ENCODE data around the gene TMEM185B. TPM values are rescaled to one million over a fixed set of nuclear protein-coding genes. Genes with fewer than 3 reads are reported as not detected.
"Not testable (repeated sequence)": the region's sequence is repeated elsewhere in the genome, so short reads cannot be mapped to it uniquely, and the experiment has no call there.

The TMEM185B gene
- total and polyA plus RNA-seq, 5 experiments from 2014 or later = 12.7 to 20.5 (median 16.7) TPM

GRCh38 chr2:120218181-120218580, 5.0 kb downstream of the TMEM185B start:
- Mint-ChIP-seq H3K4me3 (no peak overlapping the region), H3K36me3 (peaks cover 23 to 43% (median 27%) of the 10 kb centered on the region in 3 donors), H3K27me3 (no peaks in the 10 kb centered on the region), H3K9me3 (peaks cover 0 to 47% (median 29%) of the 10 kb centered on the region in 9 donors), H3K27ac (no peak overlapping the region), H3K4me1 (peaks cover 6 to 32% (median 27%) of the 10 kb centered on the region in 4 donors)
- ATAC-seq (no peak), DNase-seq (no peak)
- POLR2A ChIA-PET = no interaction called here

GRCh38 chr2:120210270-120210693, 12.9 kb downstream of the TMEM185B start:
- ATAC-seq (peak; percentile 39 to 77), DNase-seq (no peak)
- H3K36me3 Mint-ChIP-seq = peaks cover 0 to 3% (median 0%) of the 10 kb centered on the region in 3 donors
- no peaks in the 10 kb centered on the region for H3K9me3 Mint-ChIP-seq
- peak overlapping the region in 6 of 10 donors; percentile 4 to 70 (median 52) for H3K4me3 Mint-ChIP-seq
- H3K4me1 Mint-ChIP-seq = peaks cover 0 to 22% (median 6%) of the 10 kb centered on the region in 4 donors
- peak overlapping the region in 9 of 10 donors; percentile 25 to 89 (median 77) for H3K27ac Mint-ChIP-seq
- POLR2A ChIA-PET = interaction anchor here (0.7 to 1.2 kb wide), 6 partner anchors 9 to 34 kb away, joined by 3 to 4 read pairs (median 3); partner anchors contain the start of gene TMEM185B
- H3K27me3 Mint-ChIP-seq = no peaks in the 10 kb centered on the region

GRCh38 chr2:120209427-120210269, 13.6 kb downstream of the TMEM185B start:
- Mint-ChIP-seq H3K9me3 (no peaks in the 10 kb centered on the region), H3K27ac (peak overlapping the region; percentile 25 to 89 (median 74)), H3K4me1 (peaks cover 0 to 22% (median 6%) of the 10 kb centered on the region in 4 donors), H3K36me3 (peaks cover 0 to 3% (median 0%) of the 10 kb centered on the region in 3 donors), H3K4me3 (peak overlapping the region in 6 of 10 donors; percentile 4 to 70 (median 52)), H3K27me3 (no peaks in the 10 kb centered on the region)
- DNase-seq (no peak), ATAC-seq (no peak)
- POLR2A ChIA-PET = interaction anchor here (0.6 to 1.2 kb wide), 7 partner anchors 8 to 475 kb away, joined by 3 to 4 read pairs (median 3); partner anchors contain the start of gene TMEM185B

DNA sequence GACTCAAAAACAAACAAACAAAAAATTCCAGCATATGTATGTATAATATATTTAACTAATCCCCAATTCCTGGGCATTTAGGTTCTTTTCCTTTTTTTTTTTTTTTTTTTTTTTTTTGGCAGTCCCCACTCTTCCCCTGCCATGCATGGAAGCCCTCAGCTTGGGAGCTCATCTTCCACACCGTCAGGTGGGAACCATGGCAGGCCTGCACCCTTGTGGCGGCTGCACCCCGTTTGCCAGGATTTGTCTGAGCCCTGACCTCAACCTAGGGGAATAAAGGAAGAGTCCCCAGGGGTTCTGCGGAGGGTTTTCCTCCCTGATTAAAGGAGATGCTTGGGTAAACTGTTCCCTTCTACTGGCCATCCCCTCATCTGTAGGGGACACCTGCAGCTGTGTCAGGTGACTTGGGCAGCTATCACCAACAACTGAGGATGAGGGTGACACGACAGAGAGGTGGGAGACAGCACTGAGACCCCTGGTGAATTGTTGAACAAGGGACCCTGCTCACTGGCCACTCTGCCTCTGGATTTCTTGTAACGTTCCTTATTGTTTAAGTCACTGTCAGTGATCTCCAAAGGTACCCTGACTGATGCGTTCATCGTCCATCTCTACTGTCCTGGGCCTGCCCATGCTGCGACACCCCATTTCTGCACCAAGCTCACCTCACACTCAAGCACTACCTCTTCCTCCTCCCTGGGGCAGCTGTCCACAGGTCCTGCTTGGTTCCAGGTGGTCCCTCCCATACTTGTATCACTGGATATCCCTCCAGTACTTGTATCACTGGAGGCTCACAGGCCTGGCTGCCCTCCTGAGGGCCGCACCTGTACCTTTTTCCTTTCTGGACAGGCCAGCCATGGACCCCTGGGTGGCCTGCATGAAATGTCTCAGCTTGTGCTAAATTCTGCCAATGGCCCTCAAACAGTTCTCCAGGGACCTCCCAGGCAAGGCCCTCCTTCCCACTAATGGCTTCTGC, 14.5 kb downstream of the TMEM185B start:
- POLR2A ChIA-PET = interaction anchor here (0.6 to 1.2 kb wide), 2 partner anchors 32 to 474 kb away, joined by 3 to 4 read pairs; no protein-coding TSS in a partner anchor
- peaks cover 0 to 3% (median 0%) of the 10 kb centered on the region in 3 donors for H3K36me3 Mint-ChIP-seq
- ATAC-seq (no peak), DNase-seq (no peak)
- H3K4me1 Mint-ChIP-seq = peaks cover 0 to 22% (median 6%) of the 10 kb centered on the region in 4 donors
- no peak overlapping the region for H3K4me3 Mint-ChIP-seq
- peak overlapping the region in 5 of 10 donors; percentile 25 to 80 (median 39) for H3K27ac Mint-ChIP-seq
- H3K27me3 Mint-ChIP-seq = no peaks in the 10 kb centered on the region
- no peaks in the 10 kb centered on the region for H3K9me3 Mint-ChIP-seq

- Mint-ChIP-seq H3K9me3 (no peaks in the 10 kb centered on the region), H3K4me3 (no peak overlapping the region), H3K27me3 (no peaks in the 10 kb centered on the region), H3K27ac (peak overlapping the region in 1 of 10 donors; percentile 70), H3K4me1 (peaks cover 0 to 22% (median 6%) of the 10 kb centered on the region in 4 donors), H3K36me3 (no peaks in the 10 kb centered on the region)
- no peak for DNase-seq
- ATAC-seq = no peak
- POLR2A ChIA-PET = interaction anchor here (1.4 kb wide), 1 partner anchor 23 kb away, joined by 4 read pairs; no protein-coding TSS in a partner anchor
Measured at GRCh38 chr2:120206022-120206581, 17.1 kb downstream of the TMEM185B start.

- Mint-ChIP-seq H3K9me3 (no peaks in the 10 kb centered on the region), H3K36me3 (no peaks in the 10 kb centered on the region), H3K27ac (peak overlapping the region in 2 of 10 donors; percentile 12 to 46), H3K4me3 (no peak overlapping the region), H3K27me3 (peaks cover 0 to 1% (median 0%) of the 10 kb centered on the region in 5 donors), H3K4me1 (peaks cover 0 to 12% (median 4%) of the 10 kb centered on the region in 4 donors)
- no peak for ATAC-seq
- no peak for DNase-seq
- POLR2A ChIA-PET = no interaction called here
Measured at GRCh38 chr2:120204945-120205670, 18.1 kb downstream of the TMEM185B start.

- DNase-seq = no peak
- no peaks in the 10 kb centered on the region for H3K9me3 Mint-ChIP-seq
- POLR2A ChIA-PET = no interaction called here
- H3K36me3 Mint-ChIP-seq = no peaks in the 10 kb centered on the region
- peaks cover 0 to 1% (median 0%) of the 10 kb centered on the region in 5 donors for H3K27me3 Mint-ChIP-seq
- ATAC-seq = no peak
- H3K4me1 Mint-ChIP-seq = peaks cover 0 to 5% (median 2%) of the 10 kb centered on the region in 4 donors
- H3K4me3 Mint-ChIP-seq = no peak overlapping the region
- H3K27ac Mint-ChIP-seq = peak overlapping the region in 1 of 10 donors; percentile 40
Measured at GRCh38 chr2:120204417-120204816, 18.8 kb downstream of the TMEM185B start.

- Mint-ChIP-seq H3K27me3 (peaks cover 0 to 1% (median 0%) of the 10 kb centered on the region in 5 donors), H3K36me3 (no peaks in the 10 kb centered on the region), H3K4me3 (no peak overlapping the region), H3K4me1 (peaks cover 0 to 4% (median under 1%) of the 10 kb centered on the region in 4 donors), H3K9me3 (peaks cover 0 to under 1% (median 0%) of the 10 kb centered on the region in 9 donors), H3K27ac (no peak overlapping the region)
- POLR2A ChIA-PET = no interaction called here
- ATAC-seq (no peak), DNase-seq (no peak)
Measured at GRCh38 chr2:120204022-120204405, 19.2 kb downstream of the TMEM185B start.

DNA sequence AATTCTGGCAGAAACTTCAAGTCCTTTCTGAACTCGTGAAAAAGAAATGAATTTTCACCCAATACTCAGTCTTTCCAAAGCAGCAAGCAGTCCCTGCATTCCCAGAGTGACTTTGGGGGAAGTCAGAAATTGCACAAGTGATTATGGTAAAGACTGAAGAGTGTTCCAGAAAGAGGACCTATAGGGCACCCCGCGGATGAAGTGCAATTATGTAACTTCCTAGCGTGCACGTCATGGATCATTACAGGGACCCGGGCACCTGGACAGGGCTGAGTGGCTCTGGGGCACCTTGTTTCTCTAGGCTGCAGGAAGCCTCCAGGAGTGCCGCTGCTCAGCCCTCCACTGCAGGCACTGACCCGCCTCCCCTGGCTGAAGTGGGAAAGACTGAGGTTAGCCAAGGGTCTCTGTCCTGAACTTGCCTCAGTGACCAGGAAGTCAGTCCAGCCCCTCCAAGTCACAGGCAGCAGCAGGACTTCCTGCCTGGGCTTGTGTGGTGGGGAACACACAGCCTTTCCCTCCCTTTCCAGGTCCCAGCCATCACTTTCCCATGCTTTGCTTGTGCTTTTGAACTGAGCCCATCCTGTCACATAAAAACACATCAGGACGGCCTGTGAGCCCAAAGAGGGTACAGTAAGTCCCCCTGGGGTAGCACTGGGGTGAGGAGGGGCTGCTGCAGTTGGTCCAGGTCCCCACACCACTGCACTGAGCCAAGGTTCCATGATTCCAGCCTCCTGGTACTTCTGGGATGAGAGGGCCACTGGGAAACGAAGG, 19.8 kb downstream of the TMEM185B start:
- peaks cover 0 to 4% (median 2%) of the 10 kb centered on the region in 9 donors for H3K9me3 Mint-ChIP-seq
- DNase-seq (no peak), ATAC-seq (no peak)
- no peak overlapping the region for H3K27ac Mint-ChIP-seq
- H3K36me3 Mint-ChIP-seq = no peaks in the 10 kb centered on the region
- no peak overlapping the region for H3K4me3 Mint-ChIP-seq
- POLR2A ChIA-PET = no interaction called here
- peaks cover 0 to 4% (median under 1%) of the 10 kb centered on the region in 4 donors for H3K4me1 Mint-ChIP-seq
- peaks cover 0 to 1% (median 0%) of the 10 kb centered on the region in 5 donors for H3K27me3 Mint-ChIP-seq

GRCh38 chr2:120199817-120200459, 23.3 kb downstream of the TMEM185B start:
- H3K4me1 Mint-ChIP-seq, POLR2A ChIA-PET, ATAC-seq, H3K27me3 Mint-ChIP-seq, DNase-seq, H3K4me3 Mint-ChIP-seq, H3K36me3 Mint-ChIP-seq: not testable (repeated sequence)
- Mint-ChIP-seq H3K27ac (peak overlapping the region in 1 of 10 donors; percentile 34), H3K9me3 (peaks cover 0 to 28% (median 13%) of the 10 kb centered on the region in 9 donors)
